Neural progenitor cell (in vitro differentiated cells): ENCODE results near the gene PSEN1. TPM values are rescaled to one million over a fixed set of nuclear protein-coding genes. Genes with fewer than 3 reads are reported as not detected.

Source experiments
- DNase-seq: peaks from one replicate; pipeline ENCODE4 v3.0.0-alpha.2; 2016; ENCODE audit warnings: low spot score
- H2AFZ ChIP-seq: fragments of 200-600 bp; sonication (generic); replicated peaks from 2 replicates; pipeline ENCODE4 v1.6.1; 2016; ENCODE audit warnings: antibody characterized with exemption
- H3F3A ChIP-seq: fragments of 200-600 bp; sonication (generic); 2 replicates; pipeline ENCODE4 v1.6.1; 2016; ENCODE audit warnings: antibody characterized with exemption, low read depth
- H3K27ac ChIP-seq: fragments of 200-600 bp; sonication (generic); 2 replicates; pipeline ENCODE4 v1.5.1; 2016; ENCODE audit warnings: mild to moderate bottlenecking
- H3K27me3 ChIP-seq: fragments of 200-600 bp; sonication (generic); 2 replicates; pipeline ENCODE4 v1.6.1; 2016; ENCODE audit warnings: mild to moderate bottlenecking, moderate library complexity
- H3K36me3 ChIP-seq: fragments of 200-600 bp; sonication (generic); 2 replicates; pipeline ENCODE4 v1.5.1; 2016
- H3K4me1 ChIP-seq: fragments of 200-600 bp; sonication (generic); 2 replicates; pipeline ENCODE4 v1.6.1; 2016; ENCODE audit warnings: mixed run types
- H3K4me2 ChIP-seq: fragments of 200-600 bp; sonication (generic); 2 replicates; pipeline ENCODE4 v1.6.1; 2016
- H3K4me3 ChIP-seq: fragments of 200-600 bp; sonication (generic); 2 replicates; pipeline ENCODE4 v1.5.1; 2016
- H3K79me2 ChIP-seq: fragments of 200-600 bp; sonication (generic); 2 replicates; pipeline ENCODE4 v1.6.1; 2016; ENCODE audit warnings: low read depth
- H3K9ac ChIP-seq: fragments of 200-600 bp; sonication (generic); 2 replicates; pipeline ENCODE4 v1.6.1; 2016
- H3K9me3 ChIP-seq: fragments of 200-600 bp; sonication (generic); 2 replicates; pipeline ENCODE4 v1.5.1; 2016; ENCODE audit warnings: low read depth
- H4K20me1 ChIP-seq: fragments of 200-600 bp; sonication (generic); 2 replicates; pipeline ENCODE4 v1.6.1; 2016; ENCODE audit warnings: low read depth
- H3K27ac Mint-ChIP-seq: 3 replicates; pipeline ENCODE4 v1.8.0; 2021; ENCODE audit warnings: mixed read lengths
- H3K27me3 Mint-ChIP-seq: 2 replicates; pipeline ENCODE4 v1.8.0; 2022; ENCODE audit warnings: low read depth, mild to moderate bottlenecking, inconsistent platforms, moderate library complexity, mixed read lengths; ENCODE audit not compliant: insufficient read depth
- H3K36me3 Mint-ChIP-seq: 3 replicates; pipeline ENCODE4 v1.8.0; 2021; ENCODE audit warnings: mixed read lengths
- H3K4me1 Mint-ChIP-seq: 3 replicates; pipeline ENCODE4 v1.8.0; 2021; ENCODE audit warnings: mixed read lengths
- H3K4me3 Mint-ChIP-seq: 3 replicates; pipeline ENCODE4 v1.8.0; 2021; ENCODE audit warnings: mild to moderate bottlenecking, moderate library complexity, mixed read lengths
- H3K9me3 Mint-ChIP-seq: 3 replicates; pipeline ENCODE4 v1.8.0; 2020; ENCODE audit warnings: mixed read lengths
- EZH2 ChIP-seq: fragments of 200-600 bp; sonication (generic); IDR thresholded peaks from 2 replicates; pipeline ENCODE4 v1.6.1; 2017; ENCODE audit warnings: antibody characterized with exemption, mild to moderate bottlenecking, moderate library complexity
- EZH2phosphoT487 ChIP-seq: fragments of 200-600 bp; sonication (generic); IDR thresholded peaks from 2 replicates; pipeline ENCODE4 v1.6.1; 2017; ENCODE audit warnings: antibody characterized with exemption
- small RNA-seq: library from RNA; depleted of rRNA; stranded (forward); fragments of <200 nt; gene quantifications from one replicate; pipeline ENCODE3, GENCODE V24; 2015
- total RNA-seq: library from RNA; depleted of rRNA; stranded (reverse); fragments of >200 nt; gene quantifications from 2 replicates; pipeline ENCODE4 v1.2.3, GENCODE V29; 2015; ENCODE audit warnings: low replicate concordance
- TF ChIP-seq, protein P1 (sequence below): fragments of 200-600 bp; sonication (generic); IDR thresholded peaks from 2 replicates; pipeline ENCODE4 v1.5.1; 2017; ENCODE audit warnings: antibody characterized with exemption, mild to moderate bottlenecking

PSEN1 gene
- total RNA-seq, 1 donor from 2014 or later: 80.5 TPM

GRCh38 chr14:73269729-73270531 lies 133.6 kb downstream of the PSEN1 start:
- H4K20me1 ChIP-seq: no peaks in the 10 kb centered on the region
- H3K4me1 Mint-ChIP-seq: peaks cover 2% of the 10 kb centered on the region
- H3K4me3 ChIP-seq: peak overlapping the region; percentile 38
- H3F3A ChIP-seq: no peaks in the 10 kb centered on the region
- H3K79me2 ChIP-seq: no peaks in the 10 kb centered on the region
- H3K27me3 ChIP-seq: peaks cover 21% of the 10 kb centered on the region
- H3K4me1 ChIP-seq: no peaks in the 10 kb centered on the region
- TF ChIP-seq EZH2 (no peak), EZH2phosphoT487 (no peak)
- TF ChIP-seq, protein P1, sequence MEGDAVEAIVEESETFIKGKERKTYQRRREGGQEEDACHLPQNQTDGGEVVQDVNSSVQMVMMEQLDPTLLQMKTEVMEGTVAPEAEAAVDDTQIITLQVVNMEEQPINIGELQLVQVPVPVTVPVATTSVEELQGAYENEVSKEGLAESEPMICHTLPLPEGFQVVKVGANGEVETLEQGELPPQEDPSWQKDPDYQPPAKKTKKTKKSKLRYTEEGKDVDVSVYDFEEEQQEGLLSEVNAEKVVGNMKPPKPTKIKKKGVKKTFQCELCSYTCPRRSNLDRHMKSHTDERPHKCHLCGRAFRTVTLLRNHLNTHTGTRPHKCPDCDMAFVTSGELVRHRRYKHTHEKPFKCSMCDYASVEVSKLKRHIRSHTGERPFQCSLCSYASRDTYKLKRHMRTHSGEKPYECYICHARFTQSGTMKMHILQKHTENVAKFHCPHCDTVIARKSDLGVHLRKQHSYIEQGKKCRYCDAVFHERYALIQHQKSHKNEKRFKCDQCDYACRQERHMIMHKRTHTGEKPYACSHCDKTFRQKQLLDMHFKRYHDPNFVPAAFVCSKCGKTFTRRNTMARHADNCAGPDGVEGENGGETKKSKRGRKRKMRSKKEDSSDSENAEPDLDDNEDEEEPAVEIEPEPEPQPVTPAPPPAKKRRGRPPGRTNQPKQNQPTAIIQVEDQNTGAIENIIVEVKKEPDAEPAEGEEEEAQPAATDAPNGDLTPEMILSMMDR: no peak
- no peaks in the 10 kb centered on the region for H3K9me3 ChIP-seq
- H3K4me2 ChIP-seq: peak overlapping the region; percentile 66
- H3K9me3 Mint-ChIP-seq: no peaks in the 10 kb centered on the region
- H3K9ac ChIP-seq: no peak overlapping the region
- H3K36me3 ChIP-seq: no peaks in the 10 kb centered on the region
- H3K27ac ChIP-seq: no peak overlapping the region
- H3K27me3 Mint-ChIP-seq: peaks cover 9% of the 10 kb centered on the region
- no peak overlapping the region for H2AFZ ChIP-seq
- DNase-seq: peak; percentile 53
- H3K4me3 Mint-ChIP-seq: no peak overlapping the region
- H3K27ac Mint-ChIP-seq: no peak overlapping the region
- H3K36me3 Mint-ChIP-seq: peaks cover 10% of the 10 kb centered on the region

DNA sequence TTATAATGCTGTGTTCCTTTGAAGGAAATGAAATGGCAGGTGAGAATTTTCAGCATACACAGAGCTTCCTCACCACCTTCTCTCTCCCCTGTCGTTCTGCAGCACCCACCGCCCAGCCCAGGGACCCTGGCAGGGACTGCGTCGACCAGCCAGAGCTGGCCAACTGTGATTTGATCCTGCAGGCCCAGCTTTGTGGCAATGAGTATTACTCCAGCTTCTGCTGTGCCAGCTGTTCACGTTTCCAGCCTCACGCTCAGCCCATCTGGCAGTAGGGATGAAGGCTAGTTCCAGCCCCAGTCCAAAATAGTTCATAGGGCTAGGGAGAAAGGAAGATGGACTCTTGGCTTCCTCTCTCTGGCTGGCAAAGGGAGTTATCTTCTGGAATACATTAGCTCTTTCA lies 136.1 kb downstream of the PSEN1 start:
- TF ChIP-seq EZH2 (no peak), EZH2phosphoT487 (no peak)
- TF ChIP-seq, protein P1: no peak
- peaks cover 10% of the 10 kb centered on the region for H3K36me3 Mint-ChIP-seq
- Histone ChIP-seq H3K4me2 (no peak overlapping the region), H3F3A (no peaks in the 10 kb centered on the region), H3K4me1 (no peaks in the 10 kb centered on the region), H3K9ac (no peak overlapping the region), H3K9me3 (no peaks in the 10 kb centered on the region), H3K27me3 (peaks cover 21% of the 10 kb centered on the region), H3K36me3 (no peaks in the 10 kb centered on the region), H3K4me3 (no peak overlapping the region), H2AFZ (no peak overlapping the region), H3K79me2 (no peaks in the 10 kb centered on the region), H4K20me1 (no peaks in the 10 kb centered on the region), H3K27ac (no peak overlapping the region)
- no peak overlapping the region for H3K4me3 Mint-ChIP-seq
- no peaks in the 10 kb centered on the region for H3K9me3 Mint-ChIP-seq
- H3K27me3 Mint-ChIP-seq: peaks cover 8% of the 10 kb centered on the region
- no peak overlapping the region for H3K27ac Mint-ChIP-seq
- H3K4me1 Mint-ChIP-seq: peaks cover 2% of the 10 kb centered on the region
- DNase-seq: no peak

Small RNAs within 50 kb of the gene (small RNA-seq; reads per million reads assigned to genes)
- gene AC004858.1 (not detected), gene RNU6-419P (not detected)

Other genes with a start within 250 kb of the PSEN1 start
- not detected in 2 replicates for gene DPF3, start 242.4 kb upstream of the PSEN1 start, total RNA-seq
- 3.7 and 7.2 TPM in 2 replicates for gene DCAF4, start 210.0 kb upstream of the PSEN1 start, total RNA-seq
- gene ZFYVE1, start 109.4 kb upstream of the PSEN1 start, total RNA-seq: 14.3 and 14.7 TPM in 2 replicates
- 82.9 and 162 TPM in 2 replicates for gene RBM25, start 78.0 kb upstream of the PSEN1 start, total RNA-seq
- gene PAPLN, start 101.0 kb downstream of the PSEN1 start, total RNA-seq: 17.3 and 23.7 TPM in 2 replicates